Measurements from ENCODE around the gene ZNF83.
"Not testable (repeated sequence)": the region's sequence is repeated elsewhere in the genome, so short reads cannot be mapped to it uniquely, and the experiment has no call there.

Gene ZNF83

DNA sequence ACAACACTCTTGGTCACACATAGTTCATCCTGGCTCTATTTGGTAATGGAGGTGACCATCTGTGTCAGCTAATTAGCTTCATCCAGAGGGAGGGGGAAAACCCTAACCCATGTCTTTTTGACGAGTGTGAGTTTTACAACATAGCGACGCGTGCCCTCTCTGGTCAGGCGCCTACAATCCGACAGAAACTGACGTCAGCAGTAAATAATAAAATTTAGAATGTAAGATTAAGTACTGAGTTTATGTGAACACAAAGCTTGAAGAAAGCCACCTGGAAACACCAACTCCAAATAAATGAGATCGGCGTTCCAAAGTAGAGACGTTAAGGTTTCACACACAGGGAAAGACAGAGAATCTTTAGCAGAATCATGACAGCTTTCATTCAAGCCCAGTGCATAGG is 1.8 kb upstream of the ZNF83 start:
- DNase-seq (ENCODE audit: low read depth), result no peak

GRCh38 chr19:52638601-52639000 is 446 bp upstream of the ZNF83 start:
- no peak for DNase-seq (ENCODE audit: low read depth)

DNA sequence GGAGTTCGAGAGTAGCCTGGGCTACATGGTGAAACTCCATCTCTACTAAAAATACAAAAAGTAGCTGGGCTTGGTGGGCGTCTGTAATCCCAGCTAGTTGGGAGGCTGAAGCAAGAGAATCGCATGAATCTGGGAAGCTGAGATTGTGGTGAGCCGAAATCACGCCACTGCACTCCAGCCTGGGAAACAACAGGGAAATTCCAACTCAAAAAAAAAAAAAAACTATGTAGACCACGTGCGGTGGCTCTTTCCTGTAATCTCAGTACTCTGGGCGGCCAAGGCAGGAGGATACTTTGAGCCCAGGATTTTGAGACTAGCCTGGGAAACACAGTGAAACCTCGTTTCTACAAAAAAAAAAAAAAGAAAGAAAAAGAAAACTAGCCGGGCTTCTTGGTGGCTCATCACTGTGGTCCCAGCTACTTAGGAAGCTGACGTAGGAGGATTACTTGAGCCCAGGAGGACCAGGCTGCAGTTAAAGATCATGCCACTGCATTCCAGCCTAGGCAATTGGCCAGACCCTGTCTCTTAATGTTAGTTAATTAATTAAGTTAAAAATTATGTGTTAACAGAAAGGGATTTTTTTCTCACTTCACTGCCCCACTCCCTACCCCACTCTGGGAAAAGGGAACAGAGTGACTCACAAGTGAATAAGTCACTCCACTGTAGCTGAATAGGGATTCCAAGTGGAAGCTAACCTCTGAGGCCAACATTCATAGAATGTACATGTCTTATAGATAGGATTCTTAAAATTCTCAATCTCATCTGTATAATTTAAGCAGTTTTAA is 2.2 kb downstream of the ZNF83 start:
- DNase-seq (ENCODE audit: low read depth), result no peak

- not testable (repeated sequence) for DNase-seq (ENCODE audit: low read depth)
Observed at GRCh38 chr19:52627441-52627840, 10.7 kb downstream of the ZNF83 start.

DNA sequence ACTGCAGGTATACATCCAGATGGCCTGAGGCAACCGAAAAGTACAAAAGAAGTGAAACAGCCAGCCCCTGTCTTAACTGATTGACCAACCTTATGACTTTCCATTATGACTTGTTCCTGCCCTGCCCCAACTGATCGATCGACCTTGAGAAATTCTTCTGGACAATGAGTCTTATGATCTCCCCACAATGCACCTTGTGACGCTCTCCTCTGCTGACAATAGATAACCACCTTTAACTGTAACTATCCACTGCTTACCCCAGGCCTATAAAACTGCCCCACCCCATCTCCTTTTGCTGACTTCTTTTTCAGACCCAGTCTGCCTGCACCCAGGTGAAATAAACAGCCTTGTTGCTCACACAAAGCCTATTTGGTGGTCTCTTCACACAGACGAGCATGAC is 11.2 kb downstream of the ZNF83 start:
- DNase-seq (ENCODE audit: low read depth), result no peak

DNA sequence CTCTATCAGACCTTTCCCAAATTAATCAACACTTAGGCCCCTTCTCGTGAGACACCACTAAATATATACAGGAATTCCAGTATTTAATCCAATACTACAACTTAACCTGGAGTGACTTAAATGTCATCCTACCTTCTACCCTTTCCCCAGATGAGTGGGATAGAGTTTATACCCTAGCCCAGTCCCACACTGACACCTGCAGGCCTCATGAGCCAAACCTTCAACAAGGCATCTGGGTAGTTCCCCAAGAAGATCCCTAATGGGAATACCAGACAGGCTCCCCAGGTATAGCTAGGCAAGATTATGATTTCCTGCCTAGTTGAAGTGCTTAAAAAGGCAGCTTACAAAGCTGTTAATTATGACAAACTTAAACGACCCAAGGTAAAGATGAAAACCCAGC is 15.9 kb downstream of the ZNF83 start:
- DNase-seq (ENCODE audit: low read depth), result no peak

GRCh38 chr19:52621376-52621775 is 16.8 kb downstream of the ZNF83 start:
- no peak for DNase-seq (ENCODE audit: low read depth)

DNA sequence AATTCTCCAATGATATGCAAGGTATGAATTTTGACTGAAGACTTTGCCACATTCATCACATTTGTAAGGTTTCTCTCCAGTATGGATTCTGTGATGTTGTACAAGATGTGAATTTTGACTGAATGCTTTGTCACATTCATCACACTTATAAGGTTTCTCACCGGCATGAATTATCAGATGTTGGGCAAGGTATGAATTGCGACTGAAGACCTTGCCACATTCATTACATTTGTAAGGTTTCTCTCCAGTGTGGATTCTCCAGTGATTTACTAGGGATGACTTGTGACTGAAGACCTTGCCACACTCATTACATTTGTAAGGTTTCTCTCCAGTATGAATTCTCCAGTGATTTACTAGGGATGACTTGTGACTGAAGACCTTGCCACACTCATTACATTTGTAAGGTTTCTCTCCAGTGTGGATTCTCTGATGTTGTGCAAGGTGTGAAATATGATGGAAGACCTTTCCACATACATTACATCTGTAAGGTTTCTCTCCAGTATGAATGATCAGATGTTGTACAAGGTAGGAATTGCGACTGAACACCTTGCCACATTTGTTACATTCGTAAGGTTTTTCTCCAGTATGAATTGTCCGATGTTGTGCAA is 24.8 kb downstream of the ZNF83 start:
- no peak for DNase-seq (ENCODE audit: low read depth)

DNA sequence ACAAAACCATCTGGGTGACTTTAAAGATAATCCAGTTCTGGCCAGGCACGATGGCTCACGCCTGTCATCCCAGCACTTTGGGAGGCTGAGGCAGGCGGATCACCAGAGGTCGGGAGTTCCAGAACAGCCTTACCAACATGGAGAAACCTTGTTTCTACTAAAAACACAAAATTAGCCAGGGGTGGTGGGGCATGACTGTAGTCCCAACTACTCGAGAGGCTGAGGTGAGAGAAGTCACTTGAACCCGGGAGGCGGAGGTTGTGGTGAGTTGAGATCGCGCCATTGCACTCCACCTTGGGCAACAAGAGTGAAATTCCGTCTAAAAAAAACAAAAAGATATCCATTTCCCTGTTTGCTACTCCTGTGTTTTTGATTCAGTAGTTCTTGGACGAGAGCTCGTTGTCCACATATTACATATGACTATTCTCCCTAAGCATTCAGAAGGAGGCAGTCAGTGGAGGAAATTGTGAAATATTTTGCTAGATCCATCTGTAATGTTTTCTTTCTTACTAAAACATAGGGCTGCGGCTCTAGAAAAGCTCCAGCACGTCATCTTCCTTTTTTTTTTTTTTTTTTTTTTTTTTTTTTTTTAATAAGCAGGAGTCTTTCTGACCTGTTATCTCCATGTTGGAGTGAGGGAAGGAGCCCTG is 34.5 kb downstream of the ZNF83 start:
- DNase-seq (ENCODE audit: low read depth), result no peak

DNA sequence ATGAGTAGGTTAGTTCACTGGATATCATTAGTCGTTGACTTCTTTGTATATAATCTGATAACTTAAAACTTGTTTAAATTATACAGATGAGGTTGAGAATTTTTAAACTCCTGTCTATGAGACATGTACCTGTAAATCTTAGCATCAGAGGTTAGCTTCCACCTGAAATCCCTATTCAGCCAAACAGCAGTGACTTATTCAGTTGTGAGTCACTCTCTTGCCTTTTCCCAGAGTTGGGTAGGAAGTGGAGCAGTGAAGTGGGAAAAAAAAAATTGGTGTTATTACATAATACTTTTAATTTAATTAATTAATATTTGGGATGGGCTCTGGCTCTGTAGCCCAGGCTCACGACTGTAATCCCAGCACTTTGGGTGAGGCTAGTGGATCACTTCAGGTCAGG is 35.2 kb downstream of the ZNF83 start:
- DNase-seq (ENCODE audit: low read depth), result no peak

GRCh38 chr19:52601974-52602366 is 36.2 kb downstream of the ZNF83 start:
- DNase-seq (ENCODE audit: low read depth), result not testable (repeated sequence)

DNA sequence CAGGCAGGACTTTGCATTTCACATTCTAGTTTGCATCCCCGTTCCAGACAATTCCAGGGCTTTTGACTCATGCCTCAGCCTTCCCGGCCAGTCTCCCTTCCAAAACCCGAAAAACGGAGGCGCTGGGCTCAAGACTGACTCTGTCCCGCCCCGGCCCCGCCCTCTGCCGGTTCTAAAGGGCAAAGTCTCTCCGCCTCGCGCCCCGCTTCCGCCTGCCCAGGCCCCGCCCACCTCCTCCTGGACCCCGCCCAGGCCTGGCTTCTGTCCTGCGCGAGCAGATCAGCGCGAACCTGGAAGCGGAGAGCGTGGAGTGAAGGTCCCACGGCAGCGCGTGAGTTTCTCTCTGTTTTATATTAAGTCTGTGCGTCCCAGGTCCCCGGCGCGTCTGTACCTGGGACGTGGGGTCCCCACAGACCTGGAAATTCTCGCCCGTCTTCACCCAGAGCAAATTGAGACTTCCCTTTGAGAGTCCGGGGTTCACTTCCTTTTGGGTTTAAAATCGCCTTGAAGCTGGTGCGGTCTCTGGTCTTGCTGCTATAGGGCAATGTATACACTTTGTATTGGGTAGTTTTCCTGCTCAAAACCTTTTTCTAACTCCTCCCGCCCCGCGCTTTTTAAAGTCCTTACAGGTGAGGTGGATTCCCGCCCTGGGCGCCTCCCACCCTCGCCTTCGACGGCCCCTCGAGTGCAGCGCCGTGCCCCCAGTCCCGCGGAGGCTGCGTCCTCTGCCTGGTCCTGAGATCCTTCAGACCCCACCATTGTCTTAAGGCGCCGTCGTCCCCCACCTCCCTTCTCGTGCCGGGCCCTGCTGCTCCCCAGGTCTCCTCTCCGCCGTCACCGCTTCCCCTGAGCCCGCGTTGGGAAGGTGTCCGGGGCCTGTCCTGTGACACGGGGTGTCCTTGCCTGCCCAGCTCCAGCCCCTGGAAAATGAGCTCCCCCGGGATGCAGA is 36.9 kb downstream of the ZNF83 start:
- DNase-seq (ENCODE audit: low read depth), result peak; percentile 78

- DNase-seq (ENCODE audit: low read depth), result no peak
Observed at GRCh38 chr19:52600639-52601024, 37.5 kb downstream of the ZNF83 start.

DNA sequence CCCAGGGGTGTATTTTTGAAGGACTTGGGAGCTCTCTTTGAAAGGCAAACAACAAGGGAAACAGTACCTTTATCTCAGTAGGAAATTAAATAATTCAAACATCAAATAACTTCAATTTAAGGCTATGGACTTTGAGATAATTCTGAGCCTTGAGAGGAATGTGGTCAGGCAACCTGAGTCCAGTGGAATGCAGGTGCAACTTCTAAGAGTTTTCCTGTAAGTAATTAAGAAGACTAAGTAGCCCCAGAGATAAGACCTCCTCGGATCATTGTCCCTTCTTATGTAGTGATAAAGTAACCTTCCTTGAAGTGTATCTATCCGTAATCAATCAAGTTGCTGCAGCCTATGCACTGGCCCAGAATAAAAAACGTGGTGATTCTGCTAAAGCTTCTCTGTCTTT is 38.9 kb downstream of the ZNF83 start:
- DNase-seq (ENCODE audit: low read depth), result no peak

DNA sequence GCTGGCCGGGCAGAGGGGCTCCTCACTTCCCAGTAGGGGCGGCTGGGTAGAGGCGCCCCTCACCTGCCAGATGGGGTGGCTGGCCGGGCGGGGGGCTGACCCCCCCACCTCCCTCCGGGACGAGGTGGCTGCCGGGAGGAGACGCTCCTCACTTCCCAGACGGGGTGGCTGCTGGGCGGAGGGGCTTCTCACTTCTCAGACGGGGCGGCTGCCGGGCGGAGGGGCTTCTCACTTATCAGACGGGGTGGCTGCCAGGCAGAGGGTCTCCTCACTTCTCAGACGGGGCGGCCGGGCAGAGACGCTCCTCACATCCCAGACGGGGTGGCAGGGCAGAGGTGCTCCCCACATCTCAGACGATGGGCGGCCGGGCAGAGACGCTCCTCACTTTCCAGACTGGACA is 44.7 kb downstream of the ZNF83 start:
- not testable (repeated sequence) for DNase-seq (ENCODE audit: low read depth)

DNA sequence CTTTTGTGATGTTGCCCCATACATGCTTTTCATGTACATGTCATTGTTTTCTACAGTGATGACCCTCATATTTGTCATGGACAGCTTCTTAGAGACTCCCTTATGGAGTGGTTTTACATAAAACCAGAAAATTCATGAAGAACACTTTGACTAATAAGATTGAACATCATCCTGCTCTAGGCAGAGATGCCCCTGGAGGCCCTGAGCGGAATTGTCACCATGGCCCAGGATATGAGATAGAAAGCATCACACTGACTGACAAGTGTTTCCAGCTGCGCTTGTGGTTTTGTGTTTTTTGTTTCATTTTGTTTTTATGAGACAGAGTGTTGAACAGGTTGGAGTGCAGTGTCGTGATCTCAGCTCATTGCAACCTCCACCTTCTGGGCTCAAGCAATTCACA is 45.9 kb downstream of the ZNF83 start:
- no peak for DNase-seq (ENCODE audit: low read depth)

DNA sequence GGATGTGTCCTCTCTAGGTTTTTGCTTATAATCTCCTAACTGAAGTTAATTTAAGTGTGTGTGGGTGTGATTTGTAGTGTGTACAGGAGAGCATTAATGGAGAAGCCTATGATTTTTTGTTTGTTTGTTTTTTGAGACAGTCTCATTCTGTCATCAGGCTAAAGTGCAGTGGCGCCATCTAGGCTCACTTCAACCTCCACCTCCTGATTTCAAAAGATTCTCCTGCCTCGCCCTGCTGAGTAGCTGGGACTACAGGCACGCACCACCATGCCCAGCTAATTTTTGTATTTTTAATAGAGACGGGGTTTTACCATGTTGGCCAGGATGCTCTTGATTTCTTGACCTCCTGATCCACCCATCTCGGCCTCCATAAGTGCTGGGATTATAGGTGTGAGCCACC is 47.4 kb downstream of the ZNF83 start:
- DNase-seq (ENCODE audit: low read depth), result no peak

GRCh38 chr19:52585604-52586003 is 52.6 kb downstream of the ZNF83 start:
- no peak for DNase-seq (ENCODE audit: low read depth)

- DNase-seq (ENCODE audit: low read depth), result no peak
Observed at GRCh38 chr19:52584736-52585440, 53.3 kb downstream of the ZNF83 start.

- peak; percentile 88 for DNase-seq (ENCODE audit: low read depth)
Observed at GRCh38 chr19:52570000-52570861, 67.9 kb downstream of the ZNF83 start, which contains the start of gene ZNF701. TSS of gene ZNF701 (plus strand) at chr19:52570287. CDS start at chr19:52574148, 3,861 bp downstream.

DNA sequence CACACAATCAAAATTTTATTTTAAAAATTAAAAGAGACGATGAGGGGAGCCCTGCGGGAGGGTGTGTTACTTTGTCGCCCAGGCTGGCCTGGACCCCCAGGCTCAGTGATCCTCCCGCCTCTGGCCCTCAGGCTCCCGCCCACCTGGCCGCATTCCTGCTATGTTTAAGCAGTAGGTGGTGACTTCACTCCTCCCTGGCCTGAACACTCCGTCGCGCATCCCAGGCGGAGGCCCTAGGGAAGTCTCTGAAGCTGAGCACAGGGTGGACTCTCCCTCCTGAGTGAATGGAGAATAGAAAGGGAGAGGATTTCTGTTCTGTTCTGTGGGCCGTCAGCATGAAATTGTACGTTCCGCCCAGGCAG is 68.5 kb downstream of the ZNF83 start:
- DNase-seq (ENCODE audit: low read depth), result not testable (repeated sequence)

All from CMK (cell line).